Endothelial cell of umbilical vein (primary cell): Measurements from ENCODE around the gene ZNF91. TPM values are rescaled to one million over a fixed set of nuclear protein-coding genes. Genes with fewer than 3 reads are reported as not detected.

Experiments used
- BruUV-seq: library from RNA; stranded (reverse); fragments of 400-500 nt; replicated peaks from 2 replicates; lab custom pipeline; 2021; lab: Mats Ljungman, UMichigan
- CTCF ChIA-PET: fragments of 300-600, 350-600 bp; sonication (Branson Sonifier 250); formaldehyde crosslinking; loops from one replicate; lab custom pipeline; 2021; ENCODE audit warnings: antibody characterized with exemption, inconsistent platforms; lab: Charles Lee
- POLR2A ChIA-PET: fragments of 300-600, 350-600 bp; sonication (Branson Sonifier 250); formaldehyde crosslinking; loops from one replicate; lab custom pipeline; 2021; ENCODE audit warnings: antibody characterized with exemption, inconsistent platforms; lab: Charles Lee
- DNase-seq: peaks from one replicate; pipeline ENCODE4 v3.0.0-alpha.2; 2011; ENCODE audit warnings: low read depth, low spot score
- FAIRE-seq: peaks from 2 replicates; lab custom pipeline; 2011; peaks lifted over from hg19 to GRCh38; lab: Jason Lieb, UNC
- H2AFZ ChIP-seq: 2 replicates; pipeline ENCODE4 v1.6.0; 2012; ENCODE audit warnings: low read depth, low read length, control low read depth, inconsistent platforms
- H3K27ac ChIP-seq: 2 replicates; pipeline ENCODE4 v1.5.1; 2011; ENCODE audit warnings: low read depth, mild to moderate bottlenecking, control low read depth, low read length, moderate library complexity; ENCODE audit not compliant: insufficient read depth
- H3K27me3 ChIP-seq, 2 experiments: 2 replicates each; pipeline versions ENCODE4 v1.6.0 to v1.6.1; 2011; ENCODE audit warnings: low read length in 2 of 2, mixed read lengths in 1 of 2; ENCODE audit not compliant: control insufficient read depth in 2 of 2, insufficient read depth in 2 of 2
- H3K36me3 ChIP-seq, 2 experiments: 2 replicates in 1 of 2; 3 replicates in 1 of 2; pipeline ENCODE4 v1.5.1; 2011; ENCODE audit warnings: low read length in 2 of 2, mild to moderate bottlenecking in 1 of 2, moderate library complexity in 1 of 2; ENCODE audit not compliant: control insufficient read depth in 2 of 2, insufficient read depth in 2 of 2; ENCODE audit errors: extremely low read depth in 1 of 2
- H3K4me1 ChIP-seq: 3 replicates; pipeline ENCODE4 v1.5.1; 2011; ENCODE audit warnings: mild to moderate bottlenecking, low read length; ENCODE audit not compliant: control insufficient read depth, insufficient read depth; ENCODE audit errors: extremely low read depth
- H3K4me2 ChIP-seq: 2 replicates; pipeline ENCODE4 v1.6.1; 2011; ENCODE audit warnings: low read length, control low read depth, mixed read lengths; ENCODE audit not compliant: insufficient read depth
- H3K4me3 ChIP-seq, 3 experiments: fragments of 200-600 bp in 1 of 3; sonication (generic), shearing (Covaris generic) in 1 of 3; replicated peaks in 1 of 3; 2 replicates each; pipeline ENCODE4 v1.5.1; 2011 to 2016; ENCODE audit warnings: control low read depth in 3 of 3, low read length in 3 of 3, mild to moderate bottlenecking in 2 of 3, inconsistent platforms in 1 of 3, low read depth in 1 of 3, moderate library complexity in 1 of 3; ENCODE audit not compliant: insufficient read depth in 1 of 3
- H3K79me2 ChIP-seq: 2 replicates; pipeline ENCODE4 v1.6.0; 2012; ENCODE audit warnings: low read length, inconsistent platforms; ENCODE audit not compliant: control insufficient read depth, insufficient read depth
- H3K9ac ChIP-seq: replicated peaks from 2 replicates; pipeline ENCODE3; 2011; ENCODE audit warnings: low read length, control low read depth; ENCODE audit not compliant: insufficient read depth; ENCODE audit errors: extremely low read depth
- H3K9me1 ChIP-seq: replicated peaks from 3 replicates; pipeline ENCODE4 v1.6.0; 2011; ENCODE audit warnings: mild to moderate bottlenecking, low read length; ENCODE audit not compliant: control insufficient read depth, insufficient read depth; ENCODE audit errors: extremely low read depth
- H3K9me3 ChIP-seq: replicated peaks from 2 replicates; pipeline ENCODE4 v1.5.1; 2012; ENCODE audit warnings: low read length, inconsistent platforms; ENCODE audit not compliant: control insufficient read depth, insufficient read depth
- H4K20me1 ChIP-seq: replicated peaks from 2 replicates; pipeline ENCODE3; 2011; ENCODE audit warnings: mild to moderate bottlenecking, low read length; ENCODE audit not compliant: control insufficient read depth, insufficient read depth; ENCODE audit errors: extremely low read depth
- CTCF ChIP-seq, 2 donors: IDR thresholded peaks; 1 replicate in 1 of 2; 2 replicates in 1 of 2; pipeline ENCODE4 v1.5.1; 2011; ENCODE audit warnings: low read length in 2 of 2, mild to moderate bottlenecking in 2 of 2, moderate library complexity in 2 of 2, control low read depth in 1 of 2, inconsistent platforms in 1 of 2, low read depth in 1 of 2; ENCODE audit not compliant: insufficient read depth in 1 of 2; ENCODE audit errors: extremely low read depth in 1 of 2
- EZH2 ChIP-seq: IDR thresholded peaks from 2 replicates; pipeline ENCODE4 v1.6.1; 2012; ENCODE audit warnings: borderline replicate concordance, low read depth, mild to moderate bottlenecking, moderate library complexity, low read length, inconsistent platforms; ENCODE audit not compliant: severe bottlenecking
- FOS ChIP-seq: IDR thresholded peaks from 2 replicates; pipeline ENCODE4 v1.6.1; 2011; ENCODE audit warnings: mild to moderate bottlenecking, low read length, moderate library complexity, borderline replicate concordance; ENCODE audit not compliant: insufficient read depth
- GATA2 ChIP-seq: IDR thresholded peaks from 2 replicates; pipeline ENCODE4 v1.7.0; 2011; ENCODE audit warnings: low read depth, mild to moderate bottlenecking, moderate library complexity, mixed read lengths, low read length; ENCODE audit not compliant: insufficient read length, insufficient read depth
- JUN ChIP-seq: IDR thresholded peaks from 2 replicates; pipeline ENCODE4 v1.6.1; 2011; ENCODE audit warnings: borderline replicate concordance, low read depth; ENCODE audit not compliant: insufficient read length, insufficient read depth
- MYC ChIP-seq: IDR thresholded peaks from one replicate; pipeline ENCODE4 v1.6.1; 2011; ENCODE audit warnings: mild to moderate bottlenecking, low read depth, low read length
- POLR2A ChIP-seq: IDR thresholded peaks from 2 replicates; pipeline ENCODE4 v1.6.1; 2012; ENCODE audit warnings: low read depth, mild to moderate bottlenecking, control low read depth, low read length
- POLR2AphosphoS5 ChIP-seq: IDR thresholded peaks from 2 replicates; pipeline ENCODE4 v1.6.1; 2012; ENCODE audit warnings: low read depth, mild to moderate bottlenecking, control low read depth, low read length, moderate library complexity; ENCODE audit not compliant: insufficient read depth
- dilution Hi-C: fragments of 300-500 bp; cut with MboI; formaldehyde crosslinking; loops from one replicate; pipeline ENCODE4 v1.15.0; 2019; ENCODE audit warnings: low sequenced_read_pairs; ENCODE audit not compliant: extremely low pct_ligation_motif_present
- intact Hi-C: fragments of 100-400 bp; cut with micrococcal nuclease; formaldehyde crosslinking; loops from one replicate; pipeline ENCODE4 v1.10.0; 2022
- polyA plus RNA-seq, 4 experiments: library from polyadenylated mRNA; depleted of rRNA in 3 of 4; stranded (reverse) in 3 of 4; unstranded in 1 of 4; fragments of >200 nt; gene quantifications; 2 replicates each; pipeline versions ENCODE4 v1.2.1 to v1.2.3, GENCODE V29; 2011 to 2012; ENCODE audit warnings: missing spikeins in 1 of 4
- total RNA-seq: library from RNA; stranded (reverse); gene quantifications from 2 replicates; pipeline ENCODE4 v1.2.3, GENCODE V29; 2021
- TF ChIP-seq, protein P1 (sequence below): IDR thresholded peaks from 2 replicates; pipeline ENCODE4 v1.6.1; 2011; ENCODE audit not compliant: insufficient read depth, insufficient read length

The ZNF91 gene
- total and polyA plus RNA-seq, 2 donors (not counting 3 experiments of a cell fraction or from before 2014, with no cell fraction given) = 9.6 to 17.0 TPM

DNA sequence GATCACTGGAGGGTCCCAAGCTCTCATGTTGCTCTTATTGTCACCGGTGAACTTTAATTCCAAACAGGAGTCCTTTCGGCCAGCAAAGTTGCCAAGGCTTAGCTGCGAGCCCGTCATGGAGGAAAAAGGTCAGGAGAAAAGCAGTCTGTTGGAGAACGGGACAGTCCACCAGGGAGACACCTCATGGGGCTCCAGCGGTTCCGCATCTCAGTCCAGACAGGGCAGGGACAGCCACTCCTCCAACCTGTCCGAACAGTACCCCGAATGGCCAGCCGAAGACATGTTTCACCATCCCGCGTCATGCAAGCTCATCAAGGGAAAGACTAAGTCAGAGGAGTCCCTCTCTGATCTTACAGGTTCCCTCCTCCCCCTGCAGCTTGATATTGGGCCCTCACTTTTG is 10.4 kb downstream of the ZNF91 start:
- CTCF ChIA-PET = no interaction called here
- Histone ChIP-seq H3K79me2 (peaks cover 51% of the 10 kb centered on the region), H3K9ac (no peak overlapping the region), H3K27ac (no peak overlapping the region), H3K36me3 (peaks cover 4 to 15% of the 10 kb centered on the region in 2 experiments), H3K9me1 (no peaks in the 10 kb centered on the region), H3K9me3 (peaks cover 6% of the 10 kb centered on the region), H3K4me2 (no peak overlapping the region), H2AFZ (no peak overlapping the region), H3K27me3 (no peaks in the 10 kb centered on the region), H4K20me1 (no peaks in the 10 kb centered on the region), H3K4me3 (no peak overlapping the region), H3K4me1 (no peaks in the 10 kb centered on the region)
- no TSS peak for BruUV-seq
- DNase-seq = no peak
- TF ChIP-seq FOS = no peak
- no peak for TF ChIP-seq GATA2
- TF ChIP-seq POLR2AphosphoS5 = no peak
- TF ChIP-seq MYC = no peak
- no peak for TF ChIP-seq POLR2A
- no peak for TF ChIP-seq CTCF (IDR thresholded peaks at IDR 0.05; ENCODE audit: extremely low read depth in 1 of 2, insufficient read depth in 1 of 2, low read depth in 1 of 2, low read length in 2 of 2)
- TF ChIP-seq, protein P1, sequence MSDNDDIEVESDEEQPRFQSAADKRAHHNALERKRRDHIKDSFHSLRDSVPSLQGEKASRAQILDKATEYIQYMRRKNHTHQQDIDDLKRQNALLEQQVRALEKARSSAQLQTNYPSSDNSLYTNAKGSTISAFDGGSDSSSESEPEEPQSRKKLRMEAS = no peak
- TF ChIP-seq EZH2 = no peak
- no peak for TF ChIP-seq JUN
- intact Hi-C loops (no loop called here), dilution Hi-C loops (no loop called here)
- POLR2A ChIA-PET = no interaction called here
- FAIRE-seq = no peak
